ENCODE data around the gene KIF1A. TPM values are rescaled to one million over a fixed set of nuclear protein-coding genes. Genes with fewer than 3 reads are reported as not detected.

Gene KIF1A
- total and polyA plus RNA-seq, 2 of the 8 experiments (the other 6 are each of a cell fraction or from before 2014, with no cell fraction given) = 61.3 to 281 TPM

- Histone ChIP-seq H3K4me1 (replicated peaks in 1 of 4; ENCODE audit: control insufficient read depth in 3 of 4, insufficient read depth in 4 of 4, low read length in 3 of 4) (no peaks in the 10 kb centered on the region), H2BK5ac (ENCODE audit: low read depth, low read length) (no peak overlapping the region), H2BK20ac (ENCODE audit: low read length) (no peak overlapping the region), H3K23me2 (ENCODE audit: low read depth, low read length) (no peaks in the 10 kb centered on the region), H3K27me3 (replicated peaks in 1 of 4; ENCODE audit: control insufficient read depth in 3 of 4, extremely low read depth in 1 of 4, insufficient read depth in 3 of 4, low read length in 3 of 4) (no peaks in the 10 kb centered on the region), H4K91ac (replicated peaks; ENCODE audit: insufficient read length, low read length) (no peak overlapping the region), H3K79me2 (ENCODE audit: control insufficient read depth in 1 of 2, insufficient read depth in 2 of 2, low read length in 2 of 2) (no peaks in the 10 kb centered on the region), H3K9me3 (ENCODE audit: insufficient read depth in 2 of 2, low read depth in 1 of 2, low read length in 1 of 2) (no peaks in the 10 kb centered on the region), H2AFZ (ENCODE audit: low read length) (no peak overlapping the region), H3K79me1 (ENCODE audit: low read depth, low read length) (peaks cover 3% of the 10 kb centered on the region; the same call in 1 of the 2 replicates), H3K18ac (ENCODE audit: extremely low read depth, low read length) (no peak overlapping the region), H4K20me1 (replicated peaks in 1 of 2; ENCODE audit: control insufficient read depth in 1 of 2, insufficient read depth in 2 of 2, low read length in 2 of 2) (peaks cover 10 to 21% of the 10 kb centered on the region in 2 experiments), H2AK5ac (ENCODE audit: low read depth, low read length) (no peak overlapping the region), H4K5ac (ENCODE audit: insufficient read length, low read depth, low read length) (no peak overlapping the region), H3K4me3 (ENCODE audit: extremely low read depth in 1 of 4, insufficient read depth in 2 of 4, low read depth in 3 of 4, low read length in 4 of 4) (no peak overlapping the region), H2BK120ac (replicated peaks; ENCODE audit: low read depth, low read length) (no peak overlapping the region), H2BK12ac (ENCODE audit: low read depth, low read length) (no peak overlapping the region), H3K23ac (ENCODE audit: insufficient read length) (no peak overlapping the region), H3K4ac (replicated peaks; ENCODE audit: insufficient read length, low read depth, low read length) (no peak overlapping the region), H4K8ac (ENCODE audit: extremely low read depth, insufficient read depth, low read length) (no peak overlapping the region; the same call in 1 of the 2 replicates), H3K36me3 (ENCODE audit: control insufficient read depth in 2 of 4, insufficient read depth in 4 of 4, low read length in 3 of 4) (peaks cover 48 to 93% (median 81%) of the 10 kb centered on the region in 4 experiments), H3K14ac (ENCODE audit: insufficient read length) (no peak overlapping the region), H3K4me2 (ENCODE audit: insufficient read depth in 1 of 2, low read depth in 2 of 2, low read length in 2 of 2) (no peak overlapping the region), H3K9ac (replicated peaks in 1 of 4; ENCODE audit: extremely low read depth in 1 of 4, low read depth in 3 of 4, low read length in 3 of 4) (no peak overlapping the region), H2BK15ac (ENCODE audit: low read length) (no peak overlapping the region), H3K56ac (replicated peaks; ENCODE audit: insufficient read length, low read depth, low read length) (no peak overlapping the region), H3K27ac (ENCODE audit: low read depth, low read length) (no peak overlapping the region)
- DNase-seq (ENCODE audit: low read depth in 1 of 2, low spot score in 2 of 2) (no peak), FAIRE-seq (no peak)
- ChIA-PET POLR2A (ENCODE audit: partially characterized antibody) (interaction anchor here (0.9 to 20.0 kb wide), 9 partner anchors 9 to 55 kb away, joined by 3 to 291 read pairs (median 10); partner anchors contain the start of gene KIF1A), CTCF (ENCODE audit: partially characterized antibody) (interaction anchor here (0.8 to 1.6 kb wide), 3 partner anchors 14 to 23 kb away, joined by 3 to 6 read pairs (median 4); no protein-coding TSS in a partner anchor)
- 89% methylated on average over 7 of the region's 7 CpGs; no CpG with 5 or more reads in 1 of the 2 experiments for WGBS, 2 experiments (ENCODE audit: extremely low coverage in 1 of 2, insufficient coverage in 1 of 2, insufficient read length in 1 of 2, insufficient replicate concordance in 2 of 2, low coverage in 1 of 2, low lambda C conversion rate in 2 of 2, missing lambda C conversion rate in 1 of 2)
- TF ChIP-seq JUND (IDR thresholded peaks at IDR 0.05; ENCODE audit: low read length) (no peak), NANOG (IDR thresholded peaks at IDR 0.05; ENCODE audit: insufficient read depth, low read depth, low read length, poor library complexity, severe bottlenecking) (no peak), CTCF (IDR thresholded peaks at IDR 0.05; ENCODE audit: control extremely low read depth in 1 of 3, insufficient read depth in 1 of 3, low read depth in 1 of 3, low read length in 3 of 3) (no peak), BRCA1 (IDR thresholded peaks at IDR 0.05; ENCODE audit: low read depth, low read length) (no peak), CHD1 (IDR thresholded peaks at IDR 0.05; ENCODE audit: low read depth, low read length) (no peak), SIN3A (conservative IDR thresholded peaks at IDR 0.05 in 1 of 2, IDR thresholded peaks at IDR 0.05 in 1 of 2; ENCODE audit: low read depth in 1 of 2, low read length in 2 of 2) (no peak), SP2 (IDR thresholded peaks at IDR 0.05; ENCODE audit: low read length) (no peak), YY1 (IDR thresholded peaks at IDR 0.05; ENCODE audit: low read depth, low read length) (no peak), ASH2L (IDR thresholded peaks at IDR 0.05; ENCODE audit: low read length) (no peak), EGR1 (IDR thresholded peaks at IDR 0.05; ENCODE audit: borderline replicate concordance, low read depth, low read length) (no peak), TAF7 (optimal IDR thresholded peaks at IDR 0.05; ENCODE audit: borderline replicate concordance, low read depth, low read length) (no peak), SP4 (IDR thresholded peaks at IDR 0.05; ENCODE audit: low read length) (no peak)
Measured at GRCh38 chr2:240765007-240765406, 55.0 kb downstream of the KIF1A start.
